GM12878 (cell line): ENCODE data around the gene ZNF410. TPM values are rescaled to one million over a fixed set of nuclear protein-coding genes. Genes with fewer than 3 reads are reported as not detected.

Experiments used
- ATAC-seq: fragments of 200-7000 bp; cut with Tn5 transposase; 3 replicates; pipeline ENCODE4 v1.9.1; 2020; ENCODE audit warnings: mild to moderate bottlenecking, moderate library complexity
- BruUV-seq: library from RNA; stranded (reverse); fragments of 400-500 nt; replicated peaks from 2 replicates; lab custom pipeline; 2021; lab: Mats Ljungman, UMichigan
- CTCF ChIA-PET: fragments of 300-600 bp; sonication (Branson Sonifier 250); formaldehyde crosslinking; extraction: SDS; loops from one replicate; lab custom pipeline; 2021; ENCODE audit warnings: inconsistent platforms; lab: Yijun Ruan, JAX
- POLR2A ChIA-PET: fragments of 350-600 bp; formaldehyde crosslinking; extraction: SDS; loops from one replicate; lab custom pipeline; 2021; ENCODE audit warnings: inconsistent platforms; lab: Charles Lee
- RAD21 ChIA-PET: fragments of 300-600 bp; sonication (Branson Sonifier 250); formaldehyde crosslinking; loops from one replicate; lab custom pipeline; 2023; ENCODE audit warnings: antibody characterized with exemption; ENCODE audit not compliant: unreplicated experiment; lab: Charles Lee
- SMC1A ChIA-PET: fragments of 300-600 bp; sonication (Branson Sonifier 250); formaldehyde crosslinking; loops from one replicate; lab custom pipeline; 2023; ENCODE audit not compliant: unreplicated experiment, uncharacterized antibody; lab: Charles Lee
- DNase-seq: peaks from one replicate; pipeline ENCODE4 v3.0.0-alpha.2; 2011; ENCODE audit warnings: low read depth, low spot score
- FAIRE-seq: peaks from 3 replicates; lab custom pipeline; 2011; peaks lifted over from hg19 to GRCh38; lab: Jason Lieb, UNC
- H2AFZ ChIP-seq: 2 replicates; pipeline ENCODE4 v1.6.0; 2011; ENCODE audit warnings: low read depth, low read length, control low read depth; ENCODE audit not compliant: control insufficient read depth
- H3K27ac ChIP-seq: 2 replicates; pipeline ENCODE4 v1.5.1; 2011; ENCODE audit warnings: control low read depth; ENCODE audit not compliant: control insufficient read depth, insufficient read depth
- H3K27me3 ChIP-seq, 2 experiments: replicated peaks in 1 of 2; 2 replicates each; pipeline versions ENCODE4 v1.6.0 to v1.6.1; 2011; ENCODE audit warnings: low read length in 1 of 2; ENCODE audit not compliant: control insufficient read depth in 2 of 2, insufficient read depth in 2 of 2
- H3K36me3 ChIP-seq, 2 experiments: 2 replicates each; pipeline ENCODE4 v1.5.1; 2011; ENCODE audit warnings: low read length in 1 of 2; ENCODE audit not compliant: control insufficient read depth in 2 of 2, insufficient read depth in 2 of 2
- H3K4me1 ChIP-seq: 2 replicates; pipeline ENCODE4 v1.6.1; 2011; ENCODE audit warnings: mild to moderate bottlenecking, low read length, moderate library complexity, mixed read lengths; ENCODE audit not compliant: control insufficient read depth, insufficient read depth
- H3K4me2 ChIP-seq: 2 replicates; pipeline ENCODE4 v1.6.0; 2011; ENCODE audit warnings: control low read depth; ENCODE audit not compliant: control insufficient read depth, insufficient read depth
- H3K4me3 ChIP-seq: fragments of 200-600 bp; sonication (generic); 2 replicates; pipeline ENCODE4 v1.5.1; 2016
- H3K79me2 ChIP-seq: 2 replicates; pipeline ENCODE4 v1.6.0; 2011; ENCODE audit warnings: low read length; ENCODE audit not compliant: control insufficient read depth, insufficient read depth
- H3K9ac ChIP-seq: 2 replicates; pipeline ENCODE4 v1.8.0; 2011; ENCODE audit warnings: low read length, control low read depth, mixed read lengths; ENCODE audit not compliant: control insufficient read depth, insufficient read depth
- H3K9me3 ChIP-seq: replicated peaks from 3 replicates; pipeline ENCODE4 v1.5.1; 2011; ENCODE audit warnings: mild to moderate bottlenecking, low read length; ENCODE audit not compliant: control insufficient read depth, insufficient read depth
- H4K20me1 ChIP-seq: 2 replicates; pipeline ENCODE4 v1.6.0; 2011; ENCODE audit not compliant: control insufficient read depth, insufficient read depth
- EED ChIP-seq: sonication (generic); IDR thresholded peaks from 2 replicates; pipeline ENCODE4 v1.6.1; 2016; ENCODE audit warnings: antibody characterized with exemption, low read depth
- EZH2 ChIP-seq: IDR thresholded peaks from 2 replicates; pipeline ENCODE4 v1.6.1; 2012; ENCODE audit warnings: low read depth, mild to moderate bottlenecking, control low read depth, inconsistent platforms, low read length, borderline replicate concordance; ENCODE audit not compliant: control insufficient read depth
- FOS ChIP-seq: IDR thresholded peaks from 3 replicates; pipeline ENCODE4 v1.6.1; 2011; ENCODE audit warnings: borderline replicate concordance; ENCODE audit not compliant: insufficient read length; ENCODE audit errors: extremely low read depth
- KAT2A ChIP-seq: conservative IDR thresholded peaks from 2 replicates; pipeline ENCODE4 v1.6.1; 2011; ENCODE audit warnings: low read depth, low read length; ENCODE audit not compliant: control insufficient read depth
- MTA2 ChIP-seq: fragments of 450-650 bp; IDR thresholded peaks from 2 replicates; pipeline ENCODE4 v1.6.1; 2016; ENCODE audit warnings: low read depth, mild to moderate bottlenecking, moderate library complexity
- PML ChIP-seq: IDR thresholded peaks from 2 replicates; pipeline ENCODE4 v1.6.1; 2012; ENCODE audit warnings: low read length, inconsistent platforms
- RAD21 ChIP-seq: IDR thresholded peaks from 2 replicates; pipeline ENCODE4 v1.6.1; 2011; ENCODE audit warnings: mild to moderate bottlenecking, low read depth, low read length, moderate library complexity; ENCODE audit not compliant: insufficient read depth
- SREBF2 ChIP-seq: IDR thresholded peaks from 2 replicates; pipeline ENCODE4 v1.6.1; 2012; ENCODE audit warnings: mild to moderate bottlenecking, low read length
- STAT3 ChIP-seq: IDR thresholded peaks from 2 replicates; pipeline ENCODE4 v1.6.1; 2011; ENCODE audit warnings: low read depth, low read length, improper control_type of control experiment
- ZNF622 ChIP-seq: fragments of 450-650 bp; IDR thresholded peaks from 2 replicates; pipeline ENCODE4 v1.6.1; 2017; ENCODE audit warnings: mild to moderate bottlenecking, inconsistent platforms
- WGBS: methylation state at CpG from one replicate; pipeline ENCODE4 v1.1.6; 2016; ENCODE audit warnings: low lambda C conversion rate; ENCODE audit not compliant: insufficient replicate concordance, insufficient coverage; ENCODE audit errors: missing lambda C conversion rate; 5-methylcytosine and 5-hydroxymethylcytosine counted together
- in situ Hi-C: fragments of 300-500 bp; cut with MboI; formaldehyde crosslinking; loops from 9 replicates; pipeline ENCODE4 v1.14.3; 2018; ENCODE audit warnings: mixed read lengths
- intact Hi-C: fragments of 100-400 bp; cut with micrococcal nuclease; formaldehyde crosslinking; loops from one replicate; pipeline ENCODE4 v1.14.2; 2022; ENCODE audit not compliant: unreplicated experiment
- polyA plus RNA-seq, 11 experiments: library from polyadenylated mRNA; depleted of rRNA in 4 of 11; unstranded in 6 of 11; stranded (reverse) in 5 of 11; fragments of >200 nt; fragmentation: Nextera tagmentation in 4 of 11; fragmentation: Illumina TruSeq in 1 of 11; extraction: Ambion mirVana in 4 of 11; extraction: Trizol in 1 of 11; gene quantifications; 1 replicate in 1 of 11; 2 replicates in 10 of 11; pipeline versions ENCODE4 v1.2.1 to v1.2.3, GENCODE V29; 2011 to 2016; ENCODE audit warnings: inconsistent platforms in 2 of 11, missing spikeins in 2 of 11, low read depth in 1 of 11
- total RNA-seq, 4 experiments: library from RNA; depleted of rRNA in 3 of 4; stranded (reverse); fragments of >200 nt in 3 of 4; fragmentation: Illumina TruSeq in 1 of 4; extraction: Trizol in 1 of 4; gene quantifications; 2 replicates each; pipeline versions ENCODE4 v1.2.1 to v1.2.3, GENCODE V29; 2013 to 2021
- TF ChIP-seq, protein P1 (sequence below): fragments of 450-650 bp; formaldehyde crosslinking; IDR thresholded peaks from 2 replicates; pipeline ENCODE4 v1.4.0; 2022; ENCODE audit warnings: mild to moderate bottlenecking, moderate library complexity
- TF ChIP-seq, protein P2 (sequence below): fragments of 450-650 bp; IDR thresholded peaks from 2 replicates; pipeline ENCODE4 v1.6.1; 2016; ENCODE audit warnings: mild to moderate bottlenecking
- TF ChIP-seq, protein P3 (sequence below): IDR thresholded peaks from 2 replicates; pipeline ENCODE4 v1.6.1; 2012; ENCODE audit warnings: low read depth, low read length, improper control_type of control experiment

Gene ZNF410
- total and polyA plus RNA-seq, 10 of the 15 experiments (the other 5 are each of a cell fraction or from before 2014, with no cell fraction given): 31.2 to 56.6 (median 47.7) TPM

DNA sequence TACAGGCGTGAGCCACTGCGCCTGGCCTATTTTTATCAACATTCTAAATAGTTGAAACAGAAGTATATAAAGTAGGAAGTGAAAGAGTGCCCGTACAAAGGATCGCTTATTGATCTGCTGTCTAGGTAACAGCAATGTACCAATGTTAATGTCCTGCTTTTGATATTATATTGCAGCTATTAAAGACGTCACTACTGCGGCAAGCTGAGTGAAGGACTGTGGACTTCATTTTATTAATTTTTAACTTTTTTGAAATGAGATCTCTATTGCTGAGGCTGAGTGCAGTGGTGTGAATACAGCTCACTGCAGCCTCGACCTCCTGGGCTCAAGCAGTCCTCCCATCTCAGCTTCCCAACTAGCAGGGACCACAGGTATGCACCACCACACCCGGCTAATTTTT, 24.2 kb upstream of the ZNF410 start:
- ChIA-PET SMC1A (no interaction called here), CTCF (no interaction called here), RAD21 (interaction anchor here (0.6 kb wide), 1 partner anchor 125 kb away, joined by 6 read pairs; no protein-coding TSS in a partner anchor), POLR2A (interaction anchor here (0.5 kb wide), 1 partner anchor 42 kb away, joined by 7 read pairs; no protein-coding TSS in a partner anchor)
- Histone ChIP-seq H4K20me1 (no peaks in the 10 kb centered on the region), H3K27me3 (no peaks in the 10 kb centered on the region), H3K4me3 (no peak overlapping the region), H3K36me3 (no peaks in the 10 kb centered on the region), H3K9me3 (no peaks in the 10 kb centered on the region), H2AFZ (no peak overlapping the region), H3K27ac (no peak overlapping the region), H3K79me2 (no peaks in the 10 kb centered on the region), H3K4me2 (no peak overlapping the region), H3K4me1 (no peaks in the 10 kb centered on the region), H3K9ac (no peak overlapping the region)
- no TSS peak for BruUV-seq
- intact Hi-C loops: loop anchor here (10.0 kb wide), 1 partner anchor 228 kb away; no protein-coding TSS in a partner anchor
- no peak for FAIRE-seq
- WGBS: 84% methylated on average over 8 of the region's 8 CpGs
- no peak for DNase-seq
- in situ Hi-C loops: no loop called here
- TF ChIP-seq, protein P1, sequence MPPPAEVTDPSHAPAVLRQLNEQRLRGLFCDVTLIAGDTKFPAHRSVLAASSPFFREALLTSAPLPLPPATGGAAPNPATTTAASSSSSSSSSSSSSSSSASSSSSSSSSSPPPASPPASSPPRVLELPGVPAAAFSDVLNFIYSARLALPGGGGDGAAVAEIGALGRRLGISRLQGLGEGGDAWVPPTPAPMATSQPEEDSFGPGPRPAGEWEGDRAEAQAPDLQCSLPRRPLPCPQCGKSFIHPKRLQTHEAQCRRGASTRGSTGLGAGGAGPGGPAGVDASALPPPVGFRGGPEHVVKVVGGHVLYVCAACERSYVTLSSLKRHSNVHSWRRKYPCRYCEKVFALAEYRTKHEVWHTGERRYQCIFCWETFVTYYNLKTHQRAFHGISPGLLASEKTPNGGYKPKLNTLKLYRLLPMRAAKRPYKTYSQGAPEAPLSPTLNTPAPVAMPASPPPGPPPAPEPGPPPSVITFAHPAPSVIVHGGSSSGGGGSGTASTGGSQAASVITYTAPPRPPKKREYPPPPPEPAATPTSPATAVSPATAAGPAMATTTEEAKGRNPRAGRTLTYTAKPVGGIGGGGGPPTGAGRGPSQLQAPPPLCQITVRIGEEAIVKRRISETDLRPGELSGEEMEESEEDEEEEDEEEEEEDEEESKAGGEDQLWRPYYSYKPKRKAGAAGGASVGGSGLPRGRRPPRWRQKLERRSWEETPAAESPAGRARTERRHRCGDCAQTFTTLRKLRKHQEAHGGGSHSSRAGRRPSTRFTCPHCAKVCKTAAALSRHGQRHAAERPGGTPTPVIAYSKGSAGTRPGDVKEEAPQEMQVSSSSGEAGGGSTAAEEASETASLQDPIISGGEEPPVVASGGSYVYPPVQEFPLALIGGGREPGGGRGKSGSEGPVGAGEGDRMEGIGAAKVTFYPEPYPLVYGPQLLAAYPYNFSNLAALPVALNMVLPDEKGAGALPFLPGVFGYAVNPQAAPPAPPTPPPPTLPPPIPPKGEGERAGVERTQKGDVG (CRISPR knock-in tag): no peak
- TF ChIP-seq, protein P2, sequence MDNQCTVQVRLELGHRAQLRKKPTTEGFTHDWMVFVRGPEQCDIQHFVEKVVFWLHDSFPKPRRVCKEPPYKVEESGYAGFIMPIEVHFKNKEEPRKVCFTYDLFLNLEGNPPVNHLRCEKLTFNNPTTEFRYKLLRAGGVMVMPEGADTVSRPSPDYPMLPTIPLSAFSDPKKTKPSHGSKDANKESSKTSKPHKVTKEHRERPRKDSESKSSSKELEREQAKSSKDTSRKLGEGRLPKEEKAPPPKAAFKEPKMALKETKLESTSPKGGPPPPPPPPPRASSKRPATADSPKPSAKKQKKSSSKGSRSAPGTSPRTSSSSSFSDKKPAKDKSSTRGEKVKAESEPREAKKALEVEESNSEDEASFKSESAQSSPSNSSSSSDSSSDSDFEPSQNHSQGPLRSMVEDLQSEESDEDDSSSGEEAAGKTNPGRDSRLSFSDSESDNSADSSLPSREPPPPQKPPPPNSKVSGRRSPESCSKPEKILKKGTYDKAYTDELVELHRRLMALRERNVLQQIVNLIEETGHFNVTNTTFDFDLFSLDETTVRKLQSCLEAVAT: no peak
- TF ChIP-seq, protein P3, sequence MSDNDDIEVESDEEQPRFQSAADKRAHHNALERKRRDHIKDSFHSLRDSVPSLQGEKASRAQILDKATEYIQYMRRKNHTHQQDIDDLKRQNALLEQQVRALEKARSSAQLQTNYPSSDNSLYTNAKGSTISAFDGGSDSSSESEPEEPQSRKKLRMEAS: no peak
- TF ChIP-seq MTA2: no peak
- no peak for TF ChIP-seq RAD21
- TF ChIP-seq EED: no peak
- TF ChIP-seq ZNF622: no peak
- TF ChIP-seq EZH2: no peak
- TF ChIP-seq STAT3: no peak
- no peak for TF ChIP-seq FOS
- TF ChIP-seq SREBF2: no peak
- TF ChIP-seq KAT2A: no peak
- TF ChIP-seq PML: no peak
- ATAC-seq: no peak
